Stimulated activated CD4-positive, alpha-beta T cell treated with anti-CD3 and anti-CD28 coated beads, Interleukin-1b, Interleukin-23, amount 100 ng/mL, for 24 hours (primary cell): Measurements from ENCODE around the gene DDX41.

Source experiments
- DNase-seq, 4 experiments: peaks; one replicate each; pipeline ENCODE4 v3.0.0-alpha.2; 2020; ENCODE audit warnings: low read depth in 4 of 4, low spot score in 1 of 4

Gene DDX41

GRCh38 chr5:177484902-177485549, 31.7 kb downstream of the DDX41 start:
- DNase-seq: no peak

GRCh38 chr5:177483994-177484901, 32.5 kb downstream of the DDX41 start:
- no peak for DNase-seq

GRCh38 chr5:177483042-177483441, 33.7 kb downstream of the DDX41 start:
- DNase-seq: no peak

GRCh38 chr5:177482359-177482795, 34.4 kb downstream of the DDX41 start:
- no peak for DNase-seq

- no peak for DNase-seq
Measured at GRCh38 chr5:177479774-177480173, 37.0 kb downstream of the DDX41 start.

GRCh38 chr5:177478711-177479646, 37.8 kb downstream of the DDX41 start:
- DNase-seq: no peak

GRCh38 chr5:177477701-177478477, 38.9 kb downstream of the DDX41 start:
- no peak for DNase-seq

GRCh38 chr5:177476531-177477233, 40.1 kb downstream of the DDX41 start:
- DNase-seq: no peak

GRCh38 chr5:177475563-177476427, 41.0 kb downstream of the DDX41 start:
- no peak for DNase-seq

GRCh38 chr5:177474846-177475562, 41.8 kb downstream of the DDX41 start:
- no peak for DNase-seq

GRCh38 chr5:177474002-177474476, 42.7 kb downstream of the DDX41 start:
- DNase-seq: no peak

GRCh38 chr5:177473443-177474001, 43.2 kb downstream of the DDX41 start, which contains the start of gene DBN1:
DBN1 (minus strand) TSS chr5:177473634; CDS start chr5:177473521, 113 bp downstream.
- no peak for DNase-seq

- DNase-seq: peak in 1 of 4 experiments; percentile 58
Measured at GRCh38 chr5:177472460-177473442, 44.0 kb downstream of the DDX41 start.

GRCh38 chr5:177471610-177472356, 45.0 kb downstream of the DDX41 start:
- no peak for DNase-seq

GRCh38 chr5:177470759-177471536, 45.8 kb downstream of the DDX41 start:
- no peak for DNase-seq
